ENCODE data around the gene APCDD1. TPM values are rescaled to one million over a fixed set of nuclear protein-coding genes. Genes with fewer than 3 reads are reported as not detected.

APCDD1 gene
- total RNA-seq, 4 donors from 2014 or later, result 5.4 to 18.2 (median 17.0) TPM

GRCh38 chr18:10442551-10442971 is 11.9 kb upstream of the APCDD1 start:
- H3K27ac ChIP-seq, result no peak overlapping the region
- DNase-seq, result no peak
- H3K9me3 ChIP-seq, result no peaks in the 10 kb centered on the region
- H3K4me3 ChIP-seq, result no peak overlapping the region
- no peaks in the 10 kb centered on the region for H3K27me3 ChIP-seq
- H3K36me3 ChIP-seq, result no peaks in the 10 kb centered on the region
- TF ChIP-seq POLR2A (IDR thresholded peaks at IDR 0.05), result no peak
- TF ChIP-seq CTCF (IDR thresholded peaks at IDR 0.05), result no peak
- no peaks in the 10 kb centered on the region for H3K4me1 ChIP-seq

GRCh38 chr18:10443001-10443400 is 11.4 kb upstream of the APCDD1 start:
- Histone ChIP-seq H3K36me3 (no peaks in the 10 kb centered on the region), H3K4me1 (no peaks in the 10 kb centered on the region), H3K27ac (no peak overlapping the region), H3K9me3 (no peaks in the 10 kb centered on the region), H3K27me3 (no peaks in the 10 kb centered on the region), H3K4me3 (no peak overlapping the region)
- TF ChIP-seq CTCF (IDR thresholded peaks at IDR 0.05) (no peak), POLR2A (IDR thresholded peaks at IDR 0.05) (no peak)
- no peak for DNase-seq

GRCh38 chr18:10444314-10445006 is 10.0 kb upstream of the APCDD1 start:
- Histone ChIP-seq H3K9me3 (no peaks in the 10 kb centered on the region), H3K36me3 (no peaks in the 10 kb centered on the region), H3K27ac (no peak overlapping the region), H3K4me1 (no peaks in the 10 kb centered on the region), H3K27me3 (no peaks in the 10 kb centered on the region), H3K4me3 (no peak overlapping the region)
- no peak for DNase-seq
- TF ChIP-seq POLR2A (IDR thresholded peaks at IDR 0.05) (no peak), CTCF (IDR thresholded peaks at IDR 0.05) (no peak)

GRCh38 chr18:10449396-10449795 is 5.0 kb upstream of the APCDD1 start:
- TF ChIP-seq POLR2A (IDR thresholded peaks at IDR 0.05), result no peak
- no peak for TF ChIP-seq CTCF (IDR thresholded peaks at IDR 0.05)

GRCh38 chr18:10450986-10451385 is 3.4 kb upstream of the APCDD1 start:
- no peaks in the 10 kb centered on the region for H3K36me3 ChIP-seq
- H3K4me1 ChIP-seq, result peaks cover 0 to 3% (median 0%) of the 10 kb centered on the region in 4 donors
- H3K4me3 ChIP-seq, result no peak overlapping the region
- no peak for DNase-seq
- TF ChIP-seq POLR2A (IDR thresholded peaks at IDR 0.05) (no peak), CTCF (IDR thresholded peaks at IDR 0.05) (no peak)
- no peaks in the 10 kb centered on the region for H3K27me3 ChIP-seq
- H3K9me3 ChIP-seq, result no peaks in the 10 kb centered on the region
- no peak overlapping the region for H3K27ac ChIP-seq

More at GRCh38 chr18:10449396-10449795, 5.0 kb upstream of the APCDD1 start:
- no peaks in the 10 kb centered on the region for H3K9me3 ChIP-seq
- H3K36me3 ChIP-seq, result no peaks in the 10 kb centered on the region
- DNase-seq, result no peak
- no peak overlapping the region for H3K27ac ChIP-seq
- no peaks in the 10 kb centered on the region for H3K27me3 ChIP-seq
- H3K4me1 ChIP-seq, result no peaks in the 10 kb centered on the region
- no peak overlapping the region for H3K4me3 ChIP-seq
